NCI-H1048 (cell line): ENCODE data around the gene CORO7.

Experiments used
- DNase-seq: peaks from one replicate; lab custom pipeline; 2025; lab: John Stamatoyannopoulos, UW

CORO7 gene

DNA sequence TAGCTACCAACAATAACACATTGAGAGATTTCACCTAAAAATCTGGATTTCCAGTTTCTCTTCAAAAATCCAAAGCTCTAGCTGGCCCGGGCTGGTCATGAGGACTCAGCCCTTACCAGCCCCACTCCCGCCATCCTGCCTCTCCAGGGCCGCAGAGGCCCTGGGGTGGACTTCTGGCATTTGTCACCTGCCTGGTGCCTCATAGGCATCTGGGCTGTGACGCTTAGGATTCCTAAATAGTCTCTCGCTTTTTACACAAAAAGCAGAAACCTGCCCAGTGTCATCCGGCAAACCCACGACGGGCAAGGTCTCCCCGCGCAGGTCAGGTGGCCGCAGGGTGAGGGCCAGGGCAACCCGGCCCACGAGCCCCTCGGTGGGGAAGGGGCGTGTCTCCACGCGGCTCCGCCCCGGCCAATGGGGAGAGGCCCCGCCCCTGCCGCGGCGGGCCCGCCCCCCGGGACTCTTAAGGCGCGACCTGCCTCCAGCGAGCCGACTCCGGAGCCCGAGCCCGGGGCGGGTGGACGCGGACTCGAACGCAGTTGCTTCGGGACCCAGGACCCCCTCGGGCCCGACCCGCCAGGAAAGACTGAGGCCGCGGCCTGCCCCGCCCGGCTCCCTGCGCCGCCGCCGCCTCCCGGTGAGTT is 44.9 kb downstream of the CORO7 start, which contains the start of gene VASN:
VASN (plus strand) TSS at position 492 of the 644 bp plus-strand sequence. CDS start 9,030 bp downstream, outside the sequence.
- DNase-seq, result no peak

DNA sequence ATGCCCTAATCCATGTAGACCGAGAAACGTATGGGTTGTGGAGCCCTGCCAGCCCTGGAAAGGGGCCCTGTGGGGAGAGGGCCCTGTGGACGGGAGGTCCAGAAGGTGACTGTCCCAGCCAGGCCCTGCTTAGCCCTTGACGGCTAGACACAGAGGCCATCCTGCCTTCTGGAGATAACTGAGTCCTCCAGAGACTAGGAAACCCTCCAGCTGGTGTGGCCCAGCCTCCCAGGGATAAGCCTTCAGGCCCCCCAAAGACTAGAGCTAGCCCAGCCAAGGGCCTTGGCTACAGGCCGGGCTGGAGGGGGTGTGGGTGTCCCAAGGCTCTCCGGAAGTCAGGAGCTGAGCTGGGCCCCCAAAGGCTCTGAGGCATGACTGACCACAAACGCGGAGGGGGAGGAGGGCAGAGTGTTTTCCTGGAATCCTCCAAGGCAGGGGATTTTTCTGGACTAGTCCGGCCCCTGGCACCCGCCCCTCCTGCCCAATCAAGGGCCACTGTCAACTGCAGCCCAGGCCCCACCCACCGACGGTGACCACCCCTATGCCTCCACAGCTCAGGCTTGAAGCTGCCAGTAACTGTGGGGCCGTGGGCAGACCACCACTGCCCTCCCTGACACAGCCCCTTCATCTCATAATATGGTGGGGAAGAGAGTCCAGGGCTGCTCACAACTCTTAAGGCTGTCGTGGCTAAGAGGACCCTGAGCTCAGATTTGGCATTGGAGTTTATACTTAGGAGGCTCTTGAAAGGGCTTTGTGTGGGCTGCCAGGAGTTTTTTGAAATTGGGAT is 45.6 kb downstream of the CORO7 start:
- no peak for DNase-seq

DNA sequence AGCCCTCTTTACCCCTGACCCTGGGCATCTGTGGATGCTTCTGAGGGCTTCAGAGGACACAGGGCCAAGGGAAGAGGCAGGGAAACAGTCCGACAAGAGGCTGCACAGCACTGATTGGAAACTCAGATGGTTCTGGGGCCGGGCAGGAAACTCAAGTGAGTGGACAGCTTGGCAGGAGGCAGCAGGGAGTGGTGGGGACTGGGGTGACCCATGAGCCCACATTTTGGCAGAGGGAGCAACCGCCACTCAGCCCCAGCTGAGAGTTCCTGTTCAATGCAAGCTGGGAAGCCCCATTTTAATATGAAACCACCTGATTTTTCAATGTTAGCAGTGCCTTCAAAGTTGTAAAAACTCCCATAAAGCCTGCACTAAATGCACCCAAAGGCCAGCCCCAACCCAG is 46.2 kb downstream of the CORO7 start:
- DNase-seq, result no peak

DNA sequence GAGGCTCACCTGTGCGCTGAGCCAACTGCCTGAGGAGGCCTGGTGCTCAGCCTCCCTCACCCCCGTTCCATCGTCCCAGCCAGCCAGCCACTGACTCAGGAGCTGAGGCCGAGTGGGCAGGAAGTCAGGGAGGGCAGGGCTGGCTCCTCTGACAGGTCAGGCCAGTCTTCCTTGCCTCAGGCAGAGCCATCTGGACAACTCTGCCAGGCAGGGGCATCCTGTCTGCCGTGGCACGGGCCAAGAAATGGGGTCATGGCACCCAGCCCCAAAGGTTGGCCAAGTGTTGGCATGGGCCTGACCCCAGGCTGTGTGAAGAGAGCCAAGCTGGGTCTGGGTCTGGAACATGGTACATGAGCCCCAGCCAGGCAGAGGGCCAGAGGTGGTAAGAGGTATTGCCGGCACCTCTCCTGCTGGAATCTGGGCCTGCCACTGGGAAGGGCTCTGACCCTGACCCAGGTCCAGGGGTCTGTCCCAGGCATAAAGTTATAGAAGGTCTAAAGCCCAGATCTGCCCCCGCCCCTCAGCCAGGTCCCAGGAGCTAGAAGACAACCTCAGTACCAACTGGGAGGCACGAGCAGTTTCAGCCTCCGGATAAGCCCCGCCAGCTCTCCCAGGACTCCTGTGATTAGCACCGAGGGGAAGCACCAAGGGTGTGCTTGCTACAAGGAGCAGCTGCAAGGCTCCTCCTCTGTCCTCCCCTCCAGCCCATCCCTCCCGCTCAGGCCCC is 47.2 kb downstream of the CORO7 start:
- DNase-seq, result no peak

DNA sequence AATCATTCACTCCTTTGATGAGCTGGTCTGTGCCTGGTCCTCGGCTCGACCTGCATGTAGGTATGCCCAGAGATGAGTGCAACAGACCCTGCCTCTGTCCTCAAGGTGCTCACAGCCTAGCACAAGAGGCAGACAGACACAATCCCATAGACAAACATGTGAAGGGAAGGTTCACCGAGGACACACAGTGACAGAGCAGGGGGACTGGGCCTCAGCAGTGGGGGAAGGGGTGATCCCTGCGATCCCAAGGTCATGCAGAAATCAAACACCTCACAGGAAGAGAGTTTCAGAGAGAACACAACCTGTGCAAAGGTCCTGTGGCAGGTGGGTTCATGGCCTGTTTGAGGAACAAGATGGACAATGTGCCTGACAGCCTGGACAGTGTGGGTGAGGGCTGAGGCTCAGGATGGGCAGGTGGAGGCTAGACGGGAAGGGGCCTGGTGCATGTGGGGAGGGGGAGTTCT is 49.0 kb downstream of the CORO7 start:
- DNase-seq, result no peak

DNA sequence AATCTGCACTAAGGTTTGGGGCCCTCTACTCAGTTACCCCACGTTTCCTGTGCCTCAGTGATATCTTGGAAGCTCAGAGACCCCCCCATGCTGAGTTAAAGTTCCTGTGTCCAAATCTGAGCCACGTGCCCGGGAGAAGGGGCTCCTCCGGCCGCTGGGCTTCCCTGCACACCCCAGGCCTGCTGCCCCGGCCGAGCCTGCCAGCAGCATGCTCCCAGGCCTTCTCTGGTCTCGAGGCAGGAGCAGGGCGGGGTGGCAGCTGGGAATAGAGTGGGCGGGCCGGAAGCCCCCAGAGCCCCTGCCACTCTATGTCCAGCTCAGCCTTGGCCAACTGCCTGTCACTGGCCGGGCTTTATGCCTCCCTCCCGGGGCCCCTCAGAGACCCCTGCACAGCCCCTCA is 50.4 kb downstream of the CORO7 start:
- DNase-seq, result no peak

DNA sequence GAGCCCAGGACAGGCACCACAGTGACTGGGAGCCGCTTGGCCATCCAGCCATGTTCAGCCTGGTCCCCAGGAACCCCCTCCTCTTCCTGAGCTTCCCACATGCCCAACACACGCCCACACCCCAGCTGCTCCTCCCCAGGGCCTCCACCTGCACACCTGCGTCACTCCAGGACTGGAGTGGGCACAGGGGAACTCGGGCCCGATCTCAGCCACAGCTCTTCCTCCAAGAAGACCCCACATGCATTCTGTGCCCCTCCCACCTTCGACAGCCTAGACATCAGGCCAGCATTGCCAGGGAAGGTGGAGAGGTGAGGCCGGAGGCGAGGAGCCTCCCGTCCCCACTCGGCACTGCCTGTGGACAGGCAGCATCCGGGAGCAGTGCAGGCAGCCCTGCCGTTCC is 50.8 kb downstream of the CORO7 start:
- no peak for DNase-seq

DNA sequence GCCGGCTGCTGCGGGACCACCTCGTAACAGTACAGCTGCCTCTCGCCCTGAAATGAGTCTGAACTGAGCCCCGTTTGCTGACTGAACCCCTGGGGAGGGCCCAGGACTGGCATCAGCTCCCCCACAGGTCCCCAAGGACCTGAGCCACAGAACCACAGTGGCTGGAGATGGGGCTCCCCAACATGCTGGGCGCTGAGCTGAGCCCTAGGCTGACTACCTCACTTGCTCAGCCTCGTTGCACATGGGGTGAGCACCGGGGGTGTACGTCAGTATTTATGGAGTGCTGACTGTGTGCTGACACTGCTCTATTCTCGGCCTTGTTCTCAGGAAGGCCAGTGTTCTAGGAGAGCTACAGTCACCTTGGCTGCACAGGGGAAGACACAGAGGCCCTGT is 51.4 kb downstream of the CORO7 start:
- DNase-seq, result no peak

DNA sequence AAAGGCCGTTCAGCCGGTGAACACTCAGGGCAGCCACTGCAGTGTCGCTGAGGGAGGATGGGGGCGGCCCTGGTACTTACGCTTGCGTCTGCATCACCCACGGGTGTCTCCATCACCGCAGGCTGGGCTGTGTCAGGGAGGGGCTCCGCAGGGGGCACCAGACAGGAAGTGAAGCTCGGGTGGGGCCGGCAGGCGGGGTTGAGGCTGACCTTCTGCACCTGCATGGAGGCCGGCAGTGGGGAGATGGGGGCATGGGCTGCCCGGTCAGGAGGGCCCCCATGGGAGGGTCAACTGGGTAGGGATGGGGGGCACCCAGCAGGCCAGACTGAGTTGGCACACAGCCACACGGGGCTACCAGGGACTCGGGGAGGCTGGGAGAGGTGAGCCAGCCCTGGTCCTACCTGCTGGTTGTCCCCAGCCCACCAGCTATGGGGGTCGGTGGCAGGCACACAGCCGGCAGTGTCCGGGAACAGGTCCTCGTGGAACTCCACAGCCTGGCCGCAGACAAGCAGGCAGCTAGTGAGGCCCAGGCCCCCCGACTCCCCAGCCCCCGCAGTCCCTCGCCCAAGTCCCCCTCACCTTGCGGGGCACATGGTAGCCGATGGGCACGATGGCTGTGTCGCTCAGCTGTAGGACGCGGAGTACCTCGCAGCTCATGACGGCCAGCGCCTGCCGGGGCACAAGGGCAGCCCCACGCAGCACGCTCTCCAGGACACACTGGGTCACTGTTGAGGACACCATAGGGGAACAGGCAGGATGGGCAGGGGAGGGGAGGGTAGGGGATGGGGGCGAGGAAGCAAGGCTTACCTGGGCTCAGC is 52.0 kb downstream of the CORO7 start:
- DNase-seq, result no peak

DNA sequence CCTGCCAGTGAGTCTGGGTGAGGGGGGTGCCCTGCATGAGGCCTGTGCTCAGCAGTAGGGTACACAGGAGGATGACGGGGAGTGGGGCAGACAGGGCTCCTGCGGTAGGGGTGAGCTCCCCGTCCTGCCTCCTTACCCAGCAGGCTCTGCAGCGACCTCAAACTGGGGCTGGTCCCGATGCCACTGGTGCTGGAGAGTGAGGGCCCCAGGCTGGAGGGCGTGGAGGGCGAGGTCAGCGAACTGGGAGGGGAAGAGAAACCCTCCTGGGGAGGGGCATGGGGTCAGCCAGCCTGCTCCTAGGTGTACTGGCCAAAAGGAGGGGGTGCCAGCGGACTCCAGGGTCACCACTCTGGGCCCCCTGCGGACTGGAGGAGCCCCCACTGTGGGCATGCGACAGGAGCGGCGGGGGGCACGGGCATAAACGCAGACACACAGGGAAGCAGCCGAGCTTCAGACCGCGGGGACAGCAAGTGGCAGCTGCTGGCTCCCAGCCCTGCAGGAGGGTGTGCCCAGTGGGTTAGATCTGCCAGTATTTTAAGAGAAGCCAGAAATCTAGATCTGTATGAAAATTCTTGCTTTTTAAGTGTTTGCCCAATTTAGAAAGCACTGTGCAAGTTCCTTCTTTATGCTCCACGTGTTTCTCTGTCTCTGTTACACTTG is 53.8 kb downstream of the CORO7 start:
- no peak for DNase-seq

DNA sequence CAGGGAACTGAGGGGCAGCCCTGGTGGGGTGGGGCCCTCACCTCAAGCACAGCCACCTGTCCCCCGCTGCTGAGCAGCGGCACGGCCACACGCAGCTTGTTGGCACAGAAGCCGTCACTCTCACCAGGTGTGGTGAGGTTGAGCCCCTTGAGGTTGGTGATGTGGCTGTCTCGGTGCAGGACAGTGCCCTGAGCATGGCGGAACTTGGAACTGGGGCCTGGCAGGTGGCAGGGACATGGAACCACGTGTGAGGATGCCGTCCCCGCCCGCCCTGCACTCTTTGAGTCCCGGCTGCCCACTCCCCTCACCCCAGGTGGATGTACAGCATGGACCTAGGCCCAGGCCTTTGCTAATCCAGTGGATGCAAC is 54.5 kb downstream of the CORO7 start:
- DNase-seq, result no peak

DNA sequence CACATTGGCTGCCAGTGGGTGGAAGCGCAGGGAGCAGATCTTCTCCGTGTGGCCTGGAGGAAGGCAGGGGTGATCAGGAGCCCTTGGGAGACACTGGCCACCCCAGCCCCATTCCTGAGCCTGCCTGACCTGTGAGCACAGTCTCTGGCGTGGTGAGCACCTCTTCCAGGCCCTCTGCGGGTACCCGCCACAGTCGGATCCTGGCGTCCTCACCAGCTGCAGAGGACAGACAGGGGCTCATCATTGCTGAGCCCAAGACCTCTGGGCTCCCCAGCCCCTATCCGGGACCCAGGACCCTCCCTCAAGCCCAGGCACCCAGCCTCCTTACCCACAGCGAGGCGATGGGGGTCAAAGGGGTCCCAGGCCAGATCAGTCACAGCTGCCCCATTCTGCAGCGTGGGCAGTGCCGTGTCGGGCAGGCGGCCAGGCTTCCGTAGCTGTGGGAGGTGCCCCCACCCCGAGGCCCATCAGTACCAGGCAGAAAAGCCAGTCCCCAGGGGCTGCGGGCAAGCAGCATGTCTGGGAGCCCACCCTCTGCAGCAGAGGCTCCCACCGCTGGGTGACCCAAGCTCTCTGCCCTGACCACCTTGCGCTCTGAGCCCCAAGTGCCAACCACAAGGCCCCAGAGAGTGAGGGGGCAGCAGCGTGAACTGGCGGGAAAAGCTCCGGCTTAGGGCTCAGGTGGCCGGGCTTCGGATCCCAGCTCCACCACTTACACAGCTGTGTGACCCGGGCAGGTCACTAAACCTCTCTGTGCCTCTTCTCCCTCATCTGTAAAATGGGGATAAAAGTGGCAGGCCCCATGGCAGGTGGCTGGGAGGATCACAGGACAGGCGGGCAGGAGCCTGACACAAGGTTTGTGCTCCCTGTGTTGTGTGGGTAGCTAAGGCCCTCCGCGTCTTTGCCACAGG is 55.1 kb downstream of the CORO7 start:
- DNase-seq, result no peak

DNA sequence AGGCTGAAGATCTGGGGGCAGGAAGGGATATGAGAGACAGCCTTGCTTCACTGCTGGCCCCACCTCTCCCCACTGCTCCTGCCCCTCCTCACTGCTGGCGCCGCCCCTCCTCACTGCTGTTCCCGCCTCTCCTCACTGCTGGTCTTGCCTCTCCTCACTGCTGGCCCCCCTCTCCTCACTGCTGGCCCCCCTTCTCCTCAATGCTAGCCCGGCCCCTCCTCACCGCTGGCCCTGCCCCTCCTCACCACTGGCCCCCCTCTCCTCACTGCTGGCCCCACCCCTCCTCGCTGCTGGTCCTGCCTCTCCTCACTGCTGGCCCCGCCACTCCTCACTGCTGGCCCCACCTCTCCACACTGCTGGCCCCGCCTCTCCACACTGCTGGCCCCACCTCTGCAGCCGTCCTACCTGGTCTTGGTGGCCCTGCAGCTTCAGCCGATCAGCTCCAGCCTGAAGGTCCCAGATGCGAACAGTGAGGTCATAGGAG is 55.8 kb downstream of the CORO7 start:
- no peak for DNase-seq

DNA sequence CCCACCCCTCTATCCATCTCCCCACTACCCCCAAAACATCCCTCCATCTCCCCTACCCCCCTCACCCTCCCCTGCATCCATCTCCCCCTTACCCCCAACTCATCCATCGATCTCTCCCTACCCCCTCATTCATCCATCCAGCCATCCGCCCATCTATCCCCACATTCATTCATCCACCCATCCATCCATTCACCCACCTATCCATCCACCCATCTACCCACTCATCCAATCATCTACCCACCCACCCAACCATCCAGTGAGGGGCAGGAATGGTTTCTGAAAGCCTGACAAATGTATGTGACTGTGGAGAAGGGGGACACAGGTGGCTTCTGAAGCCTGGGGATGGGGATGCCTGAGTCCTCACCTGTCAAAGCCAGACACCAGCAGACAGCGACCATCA is 56.5 kb downstream of the CORO7 start:
- DNase-seq, result no peak

DNA sequence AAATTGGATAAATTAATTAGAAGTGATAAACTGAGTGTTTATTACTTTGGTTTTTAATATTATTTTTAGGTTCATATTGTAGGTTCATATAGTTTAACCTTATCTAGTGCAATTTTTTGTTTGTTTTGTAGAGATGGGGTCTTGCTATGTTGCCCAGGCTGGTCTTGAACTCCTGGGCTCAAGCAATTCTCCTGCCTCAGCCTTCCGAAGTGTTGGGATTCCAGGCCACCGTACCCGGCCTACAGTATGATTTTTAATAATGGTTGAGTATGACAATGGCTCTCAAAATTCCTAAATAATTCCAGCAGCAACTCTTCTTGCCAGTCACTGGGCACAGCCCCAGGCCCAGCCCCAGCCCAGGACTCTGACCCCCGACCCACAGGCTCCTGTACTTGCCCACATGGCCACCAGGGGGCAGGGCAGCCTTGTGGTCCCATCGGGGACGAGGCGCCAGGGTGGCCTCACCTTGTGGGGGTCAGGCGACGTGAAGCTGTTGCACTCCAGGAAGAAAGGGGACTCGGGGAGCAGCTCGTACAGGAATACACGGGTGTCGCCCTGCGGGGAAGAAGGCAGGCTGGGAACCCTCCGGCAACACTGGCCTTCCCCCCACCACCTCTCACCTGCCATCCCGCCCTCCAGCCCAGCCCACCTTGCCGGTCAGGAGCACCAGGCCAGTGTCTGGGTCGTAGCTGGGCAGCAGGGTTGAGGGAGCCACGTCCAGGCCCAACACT is 57.4 kb downstream of the CORO7 start:
- no peak for DNase-seq

DNA sequence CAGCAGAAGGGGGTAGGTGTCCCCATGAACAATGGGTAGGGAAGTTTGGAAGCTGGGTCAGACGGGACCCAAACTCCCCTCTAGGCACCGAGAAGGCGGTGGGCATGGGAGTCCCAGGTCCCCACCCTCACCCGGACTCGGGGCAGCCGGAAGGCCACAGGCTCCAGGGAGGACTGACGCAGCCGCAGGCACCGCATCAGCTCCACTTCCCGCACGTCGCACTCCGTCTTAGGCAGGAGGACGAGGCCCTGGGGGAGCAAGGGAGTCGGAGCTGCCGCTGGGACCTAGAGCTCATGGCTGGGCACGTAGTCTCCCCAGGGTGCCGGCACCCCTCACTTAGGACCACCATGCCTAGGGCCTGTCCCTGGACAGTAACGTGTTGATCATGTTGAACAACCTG is 58.2 kb downstream of the CORO7 start:
- DNase-seq, result no peak

DNA sequence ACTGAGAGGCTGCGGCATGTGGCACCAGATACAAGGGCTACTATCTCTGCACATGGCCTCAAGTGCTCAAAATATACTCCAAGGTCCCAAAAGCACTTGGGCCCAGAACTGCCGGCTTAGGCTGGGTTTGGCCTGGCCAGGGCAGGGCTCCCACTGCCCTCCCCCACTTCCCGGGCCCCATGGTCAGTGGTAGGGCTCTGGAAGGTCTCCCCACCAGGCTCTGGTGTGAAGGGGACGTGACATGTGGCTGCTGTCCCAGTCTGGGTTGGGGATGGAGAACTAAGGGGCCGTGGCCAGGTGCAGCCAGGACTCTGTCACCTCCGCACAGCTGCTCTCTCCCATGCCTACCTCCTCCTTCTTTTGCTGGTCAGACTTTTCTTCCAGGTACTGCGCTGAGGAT is 59.6 kb downstream of the CORO7 start:
- DNase-seq, result no peak

DNA sequence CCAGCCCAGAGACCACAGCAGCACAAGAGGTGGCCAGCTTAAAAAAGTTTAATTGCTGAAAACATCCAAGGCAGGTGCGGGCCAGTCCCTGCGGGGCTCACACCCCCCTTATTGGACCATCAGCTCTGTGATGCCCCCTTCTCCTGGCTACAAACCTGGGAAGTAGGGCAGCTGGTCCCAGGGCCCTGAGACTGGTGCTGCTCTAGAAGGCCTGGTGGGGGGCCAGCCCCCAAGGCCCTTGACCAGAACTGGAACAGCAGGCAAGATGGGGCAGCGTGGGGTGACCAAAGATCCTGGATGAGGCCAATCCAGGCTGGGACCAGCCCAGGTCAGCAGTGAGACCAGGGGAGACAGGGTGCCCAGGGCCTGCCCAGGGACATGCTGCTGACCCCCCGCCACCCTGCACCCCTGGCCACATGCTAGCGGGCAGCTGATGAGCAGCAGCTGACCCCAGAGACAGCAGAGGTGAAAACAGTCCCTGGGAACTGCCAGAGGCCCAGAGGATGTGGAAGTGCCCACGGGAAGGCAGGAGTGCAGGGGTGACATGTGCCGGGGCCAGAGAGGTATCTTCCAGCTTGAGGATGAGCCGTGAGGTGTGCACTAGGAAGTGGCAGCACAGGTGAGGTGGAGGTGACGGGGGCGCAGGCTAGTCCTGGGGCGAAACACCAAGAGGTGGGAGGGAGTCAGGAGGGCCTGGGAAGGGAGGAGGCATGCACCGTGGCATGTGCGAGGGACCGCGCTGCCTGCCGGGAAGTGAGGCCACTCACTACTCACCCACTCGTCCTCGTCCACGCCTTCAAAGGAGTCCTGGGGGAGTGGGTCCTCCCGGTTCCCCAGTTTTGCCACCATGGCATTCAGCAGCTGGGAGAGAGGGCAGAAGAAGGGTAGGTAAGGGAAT is 61.6 kb downstream of the CORO7 start:
- DNase-seq, result no peak

DNA sequence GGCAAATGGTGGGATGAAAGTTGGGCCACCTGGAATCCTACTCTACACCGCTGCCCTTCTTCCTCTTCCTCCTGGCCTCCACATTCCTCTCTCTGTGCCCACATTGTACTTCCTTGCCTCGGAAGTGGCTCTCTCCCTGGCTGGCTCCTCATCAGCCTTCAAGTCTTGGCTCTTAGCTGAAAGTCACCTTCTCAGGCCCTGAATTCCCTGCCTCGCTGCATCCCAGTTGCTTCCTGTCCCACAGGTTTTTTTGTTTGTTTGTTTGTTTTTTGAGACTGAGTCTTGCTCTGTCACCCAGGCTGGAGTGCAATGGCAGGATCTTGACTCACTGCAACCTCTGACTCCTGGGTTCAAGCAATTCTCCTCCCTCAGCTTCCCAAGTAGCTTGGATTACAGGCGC is 62.7 kb downstream of the CORO7 start:
- no peak for DNase-seq
